ENCODE results near the gene PRELP.

DNA sequence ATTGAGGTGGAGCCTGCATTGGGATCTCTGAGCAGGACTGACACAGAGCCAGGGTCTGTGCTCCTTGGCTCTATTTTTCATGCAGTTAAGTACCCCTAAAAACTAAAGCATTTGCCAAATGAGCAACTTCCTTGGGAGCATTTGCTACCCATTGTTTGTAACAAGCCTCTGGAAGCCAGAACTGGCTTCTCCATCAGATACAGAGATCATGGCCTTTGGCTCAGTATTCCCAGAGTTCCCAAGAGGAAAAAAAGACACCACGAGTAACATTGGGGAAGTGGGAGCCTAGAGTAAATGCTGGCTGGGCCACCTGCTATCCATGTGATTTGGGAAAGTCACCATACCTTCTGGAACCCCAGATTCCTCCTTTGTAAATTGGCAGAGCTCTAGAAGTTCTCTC lies 63.1 kb downstream of the PRELP start:
- TF ChIP-seq, protein P1, sequence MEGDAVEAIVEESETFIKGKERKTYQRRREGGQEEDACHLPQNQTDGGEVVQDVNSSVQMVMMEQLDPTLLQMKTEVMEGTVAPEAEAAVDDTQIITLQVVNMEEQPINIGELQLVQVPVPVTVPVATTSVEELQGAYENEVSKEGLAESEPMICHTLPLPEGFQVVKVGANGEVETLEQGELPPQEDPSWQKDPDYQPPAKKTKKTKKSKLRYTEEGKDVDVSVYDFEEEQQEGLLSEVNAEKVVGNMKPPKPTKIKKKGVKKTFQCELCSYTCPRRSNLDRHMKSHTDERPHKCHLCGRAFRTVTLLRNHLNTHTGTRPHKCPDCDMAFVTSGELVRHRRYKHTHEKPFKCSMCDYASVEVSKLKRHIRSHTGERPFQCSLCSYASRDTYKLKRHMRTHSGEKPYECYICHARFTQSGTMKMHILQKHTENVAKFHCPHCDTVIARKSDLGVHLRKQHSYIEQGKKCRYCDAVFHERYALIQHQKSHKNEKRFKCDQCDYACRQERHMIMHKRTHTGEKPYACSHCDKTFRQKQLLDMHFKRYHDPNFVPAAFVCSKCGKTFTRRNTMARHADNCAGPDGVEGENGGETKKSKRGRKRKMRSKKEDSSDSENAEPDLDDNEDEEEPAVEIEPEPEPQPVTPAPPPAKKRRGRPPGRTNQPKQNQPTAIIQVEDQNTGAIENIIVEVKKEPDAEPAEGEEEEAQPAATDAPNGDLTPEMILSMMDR (IDR thresholded peaks at IDR 0.05) = no peak
- TF ChIP-seq EZH2 (IDR thresholded peaks at IDR 0.05; ENCODE audit: borderline replicate concordance, insufficient read depth, low read depth, low read length, poor library complexity, severe bottlenecking) = no peak

All from B cell (primary cell).